ENCODE data around the gene C10orf143.

Gene C10orf143

DNA sequence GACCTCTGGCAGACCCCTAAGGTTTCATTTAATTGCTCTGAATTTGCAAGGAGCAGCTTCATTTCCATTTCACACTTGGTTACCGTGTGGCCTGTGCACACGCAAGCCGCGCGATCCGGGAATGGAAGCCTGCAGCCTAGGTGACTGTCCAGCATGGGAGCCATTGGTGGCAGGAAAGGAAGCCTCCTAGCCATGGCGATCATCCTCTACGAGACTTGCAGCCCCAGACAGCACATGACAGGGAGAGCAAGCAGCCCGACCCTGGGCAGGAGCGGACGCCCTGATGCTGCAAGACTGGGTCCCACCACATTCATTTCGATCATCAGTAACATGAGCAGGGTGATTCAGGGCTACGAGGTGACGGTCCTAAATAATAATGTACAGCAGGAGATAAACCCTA, 33.9 kb downstream of the C10orf143 start:
- Histone ChIP-seq H3K9me3 (ENCODE audit: control insufficient read depth, insufficient read depth, low read depth, low read length) (no peaks in the 10 kb centered on the region), H3K9ac (ENCODE audit: low read length) (no peak overlapping the region), H3K36me3 (ENCODE audit: control insufficient read depth, insufficient read depth, low read length) (no peaks in the 10 kb centered on the region)

GRCh38 chr10:130074639-130075038, 36.0 kb downstream of the C10orf143 start:
- H3K27ac ChIP-seq (ENCODE audit: low read depth, low read length), result no peak overlapping the region
- no peak overlapping the region for H3K4me3 ChIP-seq (ENCODE audit: low read depth, low read length)
- H3K9ac ChIP-seq (ENCODE audit: low read length), result no peak overlapping the region
- H3K4me1 ChIP-seq (ENCODE audit: control insufficient read depth, insufficient read depth, low read length), result no peaks in the 10 kb centered on the region
- no peaks in the 10 kb centered on the region for H3K36me3 ChIP-seq (ENCODE audit: control insufficient read depth, insufficient read depth, low read length)
- H3K9me3 ChIP-seq (ENCODE audit: control insufficient read depth, insufficient read depth, low read depth, low read length), result no peaks in the 10 kb centered on the region
- H3K27me3 ChIP-seq (ENCODE audit: control insufficient read depth, insufficient read depth, low read length), result no peaks in the 10 kb centered on the region

More for the DNA sequence above, 33.9 kb downstream of the C10orf143 start:
- Histone ChIP-seq H3K4me3 (ENCODE audit: low read depth, low read length) (no peak overlapping the region), H3K27ac (ENCODE audit: low read depth, low read length) (no peak overlapping the region), H3K27me3 (ENCODE audit: control insufficient read depth, insufficient read depth, low read length) (no peaks in the 10 kb centered on the region), H3K4me1 (ENCODE audit: control insufficient read depth, insufficient read depth, low read length) (no peaks in the 10 kb centered on the region)

DNA sequence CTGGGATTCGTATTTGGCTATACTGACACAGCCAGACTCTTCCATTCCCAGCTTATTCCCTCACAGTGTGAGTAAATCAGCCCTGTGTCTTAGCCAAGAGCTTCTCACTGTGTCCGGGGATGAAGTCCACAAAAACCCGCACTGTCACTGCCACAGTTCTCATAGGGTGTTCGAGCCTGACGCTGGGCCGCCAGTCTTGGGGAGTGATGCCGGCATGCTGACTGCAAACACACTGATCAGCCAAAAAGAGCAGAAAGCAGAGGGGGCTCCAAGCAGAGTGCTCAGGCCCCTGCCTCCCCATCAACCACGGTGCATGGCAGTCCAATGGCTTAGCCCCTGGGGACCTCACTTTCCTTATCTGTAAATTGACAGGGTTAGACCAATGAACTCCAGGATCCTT, 36.7 kb downstream of the C10orf143 start:
- Histone ChIP-seq H3K9me3 (ENCODE audit: control insufficient read depth, insufficient read depth, low read depth, low read length) (no peaks in the 10 kb centered on the region), H3K36me3 (ENCODE audit: control insufficient read depth, insufficient read depth, low read length) (no peaks in the 10 kb centered on the region), H3K4me3 (ENCODE audit: low read depth, low read length) (no peak overlapping the region), H3K27ac (ENCODE audit: low read depth, low read length) (no peak overlapping the region), H3K4me1 (ENCODE audit: control insufficient read depth, insufficient read depth, low read length) (no peaks in the 10 kb centered on the region), H3K27me3 (ENCODE audit: control insufficient read depth, insufficient read depth, low read length) (no peaks in the 10 kb centered on the region), H3K9ac (ENCODE audit: low read length) (no peak overlapping the region)

- Histone ChIP-seq H3K27ac (ENCODE audit: low read depth, low read length) (no peak overlapping the region), H3K27me3 (ENCODE audit: control insufficient read depth, insufficient read depth, low read length) (no peaks in the 10 kb centered on the region), H3K36me3 (ENCODE audit: control insufficient read depth, insufficient read depth, low read length) (no peaks in the 10 kb centered on the region), H3K4me1 (ENCODE audit: control insufficient read depth, insufficient read depth, low read length) (no peaks in the 10 kb centered on the region), H3K9me3 (ENCODE audit: control insufficient read depth, insufficient read depth, low read depth, low read length) (no peaks in the 10 kb centered on the region), H3K9ac (ENCODE audit: low read length) (no peak overlapping the region), H3K4me3 (ENCODE audit: low read depth, low read length) (no peak overlapping the region)
Observed at GRCh38 chr10:130072247-130072646, 38.4 kb downstream of the C10orf143 start.

GRCh38 chr10:130067893-130068292, 42.7 kb downstream of the C10orf143 start:
- Histone ChIP-seq H3K27ac (ENCODE audit: low read depth, low read length) (no peak overlapping the region), H3K4me3 (ENCODE audit: low read depth, low read length) (no peak overlapping the region), H3K4me1 (ENCODE audit: control insufficient read depth, insufficient read depth, low read length) (no peaks in the 10 kb centered on the region), H3K27me3 (ENCODE audit: control insufficient read depth, insufficient read depth, low read length) (no peaks in the 10 kb centered on the region), H3K36me3 (ENCODE audit: control insufficient read depth, insufficient read depth, low read length) (no peaks in the 10 kb centered on the region), H3K9ac (ENCODE audit: low read length) (no peak overlapping the region), H3K9me3 (ENCODE audit: control insufficient read depth, insufficient read depth, low read depth, low read length) (no peaks in the 10 kb centered on the region)

GRCh38 chr10:130066743-130067142, 43.9 kb downstream of the C10orf143 start:
- Histone ChIP-seq H3K4me1 (ENCODE audit: control insufficient read depth, insufficient read depth, low read length) (no peaks in the 10 kb centered on the region), H3K9me3 (ENCODE audit: control insufficient read depth, insufficient read depth, low read depth, low read length) (no peaks in the 10 kb centered on the region), H3K27ac (ENCODE audit: low read depth, low read length) (no peak overlapping the region), H3K9ac (ENCODE audit: low read length) (no peak overlapping the region), H3K4me3 (ENCODE audit: low read depth, low read length) (no peak overlapping the region), H3K27me3 (ENCODE audit: control insufficient read depth, insufficient read depth, low read length) (no peaks in the 10 kb centered on the region), H3K36me3 (ENCODE audit: control insufficient read depth, insufficient read depth, low read length) (no peaks in the 10 kb centered on the region)

DNA sequence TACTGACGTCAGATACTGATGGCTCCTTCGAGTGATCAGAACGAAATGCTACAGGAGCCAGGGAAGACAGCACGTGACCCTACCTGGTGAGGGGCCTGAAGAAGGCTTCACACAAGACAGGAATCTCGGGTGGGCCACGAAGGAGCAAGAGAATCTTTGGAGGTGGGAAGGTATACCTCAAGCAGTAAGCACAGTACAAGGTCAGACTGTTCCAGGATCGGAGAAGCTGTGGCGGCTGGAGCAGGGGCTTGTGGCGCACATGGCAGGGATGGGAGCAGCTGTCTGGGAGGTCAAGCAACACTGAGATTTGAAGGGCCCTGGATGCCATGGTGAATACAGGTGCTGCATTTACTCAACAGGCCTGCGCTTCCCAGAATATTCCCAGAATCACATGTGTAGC, 45.4 kb downstream of the C10orf143 start:
- Histone ChIP-seq H3K4me1 (ENCODE audit: control insufficient read depth, insufficient read depth, low read length) (no peaks in the 10 kb centered on the region), H3K4me3 (ENCODE audit: low read depth, low read length) (no peak overlapping the region), H3K27ac (ENCODE audit: low read depth, low read length) (no peak overlapping the region), H3K9ac (ENCODE audit: low read length) (no peak overlapping the region), H3K9me3 (ENCODE audit: control insufficient read depth, insufficient read depth, low read depth, low read length) (no peaks in the 10 kb centered on the region), H3K36me3 (ENCODE audit: control insufficient read depth, insufficient read depth, low read length) (no peaks in the 10 kb centered on the region), H3K27me3 (ENCODE audit: control insufficient read depth, insufficient read depth, low read length) (no peaks in the 10 kb centered on the region)

DNA sequence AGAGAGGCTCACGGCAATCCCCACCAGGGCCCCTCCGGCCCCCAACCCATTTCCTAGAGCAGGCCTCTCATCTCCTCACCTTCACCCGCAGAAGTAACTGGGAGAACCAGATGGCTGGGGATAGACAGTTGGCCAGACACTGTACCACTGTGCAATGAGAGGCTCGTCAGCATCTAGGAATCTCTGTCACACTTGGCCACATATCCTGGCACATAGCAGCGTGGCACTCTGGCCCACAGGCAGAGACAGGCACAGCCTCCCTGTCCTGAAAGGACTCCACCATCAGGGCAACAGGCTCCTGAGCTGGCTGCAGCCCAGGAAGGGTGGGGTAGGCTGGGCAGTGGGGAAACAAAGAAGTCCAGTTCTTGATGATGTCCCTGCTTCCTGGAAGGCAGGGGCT, 45.8 kb downstream of the C10orf143 start:
- H3K4me1 ChIP-seq (ENCODE audit: control insufficient read depth, insufficient read depth, low read length), result no peaks in the 10 kb centered on the region
- H3K4me3 ChIP-seq (ENCODE audit: low read depth, low read length), result no peak overlapping the region
- H3K9me3 ChIP-seq (ENCODE audit: control insufficient read depth, insufficient read depth, low read depth, low read length), result no peaks in the 10 kb centered on the region
- H3K9ac ChIP-seq (ENCODE audit: low read length), result no peak overlapping the region
- no peak overlapping the region for H3K27ac ChIP-seq (ENCODE audit: low read depth, low read length)
- no peaks in the 10 kb centered on the region for H3K36me3 ChIP-seq (ENCODE audit: control insufficient read depth, insufficient read depth, low read length)
- H3K27me3 ChIP-seq (ENCODE audit: control insufficient read depth, insufficient read depth, low read length), result no peaks in the 10 kb centered on the region

DNA sequence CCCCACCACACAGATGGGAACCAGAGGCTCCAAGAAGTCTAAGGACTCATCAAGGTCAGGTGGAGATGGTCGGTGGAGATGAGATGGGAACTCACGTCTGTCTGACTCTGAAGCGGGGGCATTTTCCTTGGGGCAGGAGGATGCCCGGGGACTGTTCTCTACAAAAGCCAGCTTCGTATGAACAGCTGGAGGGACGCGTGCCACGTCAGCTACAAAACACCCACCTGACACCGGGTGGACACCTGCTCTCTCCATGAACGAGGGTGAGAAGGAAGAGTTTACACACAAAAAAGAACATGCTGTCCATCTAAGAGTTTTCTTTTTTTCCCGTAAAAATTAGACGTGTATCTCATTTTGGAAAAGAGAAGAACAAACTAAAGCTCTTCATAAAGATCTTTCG, 47.7 kb downstream of the C10orf143 start:
- Histone ChIP-seq H3K4me1 (ENCODE audit: control insufficient read depth, insufficient read depth, low read length) (no peaks in the 10 kb centered on the region), H3K36me3 (ENCODE audit: control insufficient read depth, insufficient read depth, low read length) (no peaks in the 10 kb centered on the region), H3K4me3 (ENCODE audit: low read depth, low read length) (no peak overlapping the region), H3K9ac (ENCODE audit: low read length) (no peak overlapping the region), H3K9me3 (ENCODE audit: control insufficient read depth, insufficient read depth, low read depth, low read length) (no peaks in the 10 kb centered on the region), H3K27ac (ENCODE audit: low read depth, low read length) (no peak overlapping the region), H3K27me3 (ENCODE audit: control insufficient read depth, insufficient read depth, low read length) (no peaks in the 10 kb centered on the region)

DNA sequence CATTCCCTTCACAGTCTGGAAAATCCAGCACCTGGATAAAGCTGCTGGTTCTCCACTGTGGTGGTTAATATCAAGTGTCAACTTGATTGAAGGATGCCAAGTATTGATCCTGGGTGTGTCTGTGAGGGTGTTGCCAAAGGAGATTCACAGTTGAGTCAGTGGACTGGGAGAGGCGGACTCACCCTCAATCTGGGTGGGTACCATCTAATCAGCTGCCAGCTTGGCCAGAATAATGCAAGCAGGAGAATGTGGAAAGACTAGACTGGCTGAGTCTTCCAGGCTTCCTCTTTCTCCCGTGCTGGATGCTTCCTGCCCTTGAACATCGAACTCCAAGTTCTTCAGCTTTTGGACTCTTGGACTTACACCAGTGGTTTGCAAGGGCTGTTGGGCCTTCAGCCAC, 48.4 kb downstream of the C10orf143 start:
- no peaks in the 10 kb centered on the region for H3K27me3 ChIP-seq (ENCODE audit: control insufficient read depth, insufficient read depth, low read length)
- no peak overlapping the region for H3K27ac ChIP-seq (ENCODE audit: low read depth, low read length)
- H3K9me3 ChIP-seq (ENCODE audit: control insufficient read depth, insufficient read depth, low read depth, low read length), result no peaks in the 10 kb centered on the region
- no peaks in the 10 kb centered on the region for H3K36me3 ChIP-seq (ENCODE audit: control insufficient read depth, insufficient read depth, low read length)
- H3K9ac ChIP-seq (ENCODE audit: low read length), result no peak overlapping the region
- no peak overlapping the region for H3K4me3 ChIP-seq (ENCODE audit: low read depth, low read length)
- H3K4me1 ChIP-seq (ENCODE audit: control insufficient read depth, insufficient read depth, low read length), result no peaks in the 10 kb centered on the region

- Histone ChIP-seq H3K27ac (ENCODE audit: low read depth, low read length) (no peak overlapping the region), H3K36me3 (ENCODE audit: control insufficient read depth, insufficient read depth, low read length) (no peaks in the 10 kb centered on the region), H3K9ac (ENCODE audit: low read length) (no peak overlapping the region), H3K4me3 (ENCODE audit: low read depth, low read length) (no peak overlapping the region), H3K4me1 (ENCODE audit: control insufficient read depth, insufficient read depth, low read length) (no peaks in the 10 kb centered on the region), H3K27me3 (ENCODE audit: control insufficient read depth, insufficient read depth, low read length) (no peaks in the 10 kb centered on the region), H3K9me3 (ENCODE audit: control insufficient read depth, insufficient read depth, low read depth, low read length) (no peaks in the 10 kb centered on the region)
Observed at GRCh38 chr10:130061760-130062159, 48.9 kb downstream of the C10orf143 start.

GRCh38 chr10:130054021-130054420, 56.6 kb downstream of the C10orf143 start:
- no peaks in the 10 kb centered on the region for H3K4me1 ChIP-seq (ENCODE audit: control insufficient read depth, insufficient read depth, low read length)
- H3K36me3 ChIP-seq (ENCODE audit: control insufficient read depth, insufficient read depth, low read length), result no peaks in the 10 kb centered on the region
- H3K27ac ChIP-seq (ENCODE audit: low read depth, low read length), result no peak overlapping the region
- H3K27me3 ChIP-seq (ENCODE audit: control insufficient read depth, insufficient read depth, low read length), result no peaks in the 10 kb centered on the region
- H3K9ac ChIP-seq (ENCODE audit: low read length), result no peak overlapping the region
- peaks cover 12% of the 10 kb centered on the region; the same call in 1 of the 2 replicates for H3K9me3 ChIP-seq (ENCODE audit: control insufficient read depth, insufficient read depth, low read depth, low read length)
- H3K4me3 ChIP-seq (ENCODE audit: low read depth, low read length), result no peak overlapping the region
